Activated T-cell treated with anti-CD3 and anti-CD28 coated beads, Interleukin-2, amount 50 U/mL, for 48 hours (primary cell): ENCODE data around the gene STK33.
"Not testable (repeated sequence)": the region's sequence is repeated elsewhere in the genome, so short reads cannot be mapped to it uniquely, and the experiment has no call there.

ENCODE experiments used
- DNase-seq, 2 experiments: peaks; one replicate each; pipeline ENCODE4 v3.0.0-alpha.2; 2020

STK33 gene

GRCh38 chr11:8533332-8533731 is 60.7 kb downstream of the STK33 start:
- no peak for DNase-seq

GRCh38 chr11:8532475-8532874 is 61.6 kb downstream of the STK33 start:
- no peak for DNase-seq

DNA sequence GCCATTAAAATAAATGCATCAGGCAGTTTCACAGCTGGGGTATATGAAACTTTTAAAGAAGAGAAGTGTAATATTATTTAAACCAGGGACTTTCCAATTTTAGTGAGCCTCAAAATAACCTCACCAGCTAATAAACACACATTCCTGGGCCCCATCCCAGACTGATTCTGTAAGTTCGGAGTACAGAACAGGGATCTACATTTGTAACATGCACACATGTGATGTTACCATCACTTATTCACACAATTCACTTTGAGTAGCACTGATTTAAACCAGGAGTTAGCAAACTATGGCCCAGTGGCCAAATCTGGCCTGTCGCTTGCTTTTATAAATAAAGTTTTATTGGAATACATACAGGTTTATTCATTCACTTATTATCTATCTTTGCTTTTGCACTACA is 62.0 kb downstream of the STK33 start:
- no peak for DNase-seq

DNA sequence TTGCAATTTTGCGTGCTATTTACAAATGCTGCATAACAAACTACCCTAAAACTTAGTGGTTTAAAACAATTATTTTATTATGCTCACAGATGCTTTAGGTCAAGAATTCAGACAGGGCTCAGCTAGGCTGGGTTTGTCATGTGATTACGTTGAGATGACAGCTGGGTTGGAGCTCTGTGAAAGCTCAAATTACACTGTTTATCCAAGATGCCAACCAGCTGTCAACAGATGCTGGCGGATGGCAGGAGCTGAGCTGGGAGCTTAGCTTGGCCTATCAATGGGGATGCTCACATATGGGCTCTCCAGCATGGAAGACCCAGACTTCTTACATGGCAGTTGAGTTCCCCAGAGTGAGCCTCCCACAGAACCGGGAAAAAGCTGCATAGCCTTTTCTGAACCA is 62.7 kb downstream of the STK33 start:
- DNase-seq = no peak

DNA sequence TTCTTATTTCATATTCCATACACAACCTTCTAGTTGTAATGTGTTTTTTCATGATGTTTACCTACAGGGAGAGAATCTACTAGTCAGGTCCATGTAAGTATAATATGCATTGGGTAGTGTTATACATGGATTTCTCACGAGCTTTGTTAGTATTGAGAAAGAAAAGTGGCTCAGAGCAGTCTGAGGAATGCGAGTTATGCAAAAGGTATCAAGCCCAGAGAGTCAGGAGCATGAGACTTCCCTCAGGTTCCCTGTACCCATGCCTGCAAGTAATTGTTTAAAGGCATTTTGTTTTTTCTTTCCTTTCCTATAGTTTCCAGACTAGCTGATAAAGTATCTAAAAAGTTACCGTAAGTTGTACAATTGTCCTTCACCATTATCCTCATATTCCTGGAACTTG is 66.1 kb downstream of the STK33 start:
- DNase-seq = no peak

GRCh38 chr11:8523396-8523795 is 70.6 kb downstream of the STK33 start:
- no peak for DNase-seq

- DNase-seq = no peak
Observed at GRCh38 chr11:8512547-8512946, 81.5 kb downstream of the STK33 start.

- no peak for DNase-seq
Observed at GRCh38 chr11:8503910-8504364, 90.1 kb downstream of the STK33 start.

DNA sequence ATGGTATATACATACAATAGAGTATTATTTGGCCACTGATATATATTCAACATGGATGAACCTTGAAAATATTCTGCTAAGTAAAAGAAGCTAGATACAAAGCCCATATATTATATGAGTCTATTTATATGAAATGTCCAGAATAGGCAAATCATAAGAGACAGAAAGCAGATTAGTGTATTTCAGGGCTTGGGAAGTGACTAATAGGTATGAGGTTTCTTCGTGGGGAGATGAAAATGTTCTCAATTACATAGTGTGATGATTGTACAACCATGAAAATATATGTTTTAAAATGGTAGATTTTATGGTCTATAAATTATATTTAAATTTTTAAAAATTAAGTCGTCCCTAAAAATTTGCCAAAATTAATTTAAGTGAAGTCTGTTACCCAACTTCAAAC is 92.2 kb downstream of the STK33 start:
- no peak for DNase-seq

- no peak for DNase-seq
Observed at GRCh38 chr11:8488395-8488794, 105.6 kb downstream of the STK33 start.

DNA sequence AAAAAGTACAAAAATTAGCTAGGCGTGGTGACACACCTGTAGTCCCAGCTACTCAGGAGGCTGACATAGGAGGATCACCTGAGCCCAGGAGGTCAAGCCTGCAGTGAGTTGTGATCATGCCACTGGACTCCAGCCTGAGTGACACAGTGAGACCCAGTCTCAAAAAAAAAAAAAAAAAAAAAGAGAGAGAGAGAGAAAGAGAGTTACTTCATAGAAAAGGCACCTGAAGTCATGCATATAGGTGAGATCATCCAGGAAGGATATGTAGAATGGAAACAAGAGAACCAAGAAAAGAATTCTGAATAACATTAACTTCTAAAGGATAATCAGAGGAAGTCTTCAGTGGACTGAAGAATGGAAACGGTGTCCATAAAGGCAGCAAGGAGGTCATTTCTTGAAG is 106.8 kb downstream of the STK33 start:
- DNase-seq = no peak

DNA sequence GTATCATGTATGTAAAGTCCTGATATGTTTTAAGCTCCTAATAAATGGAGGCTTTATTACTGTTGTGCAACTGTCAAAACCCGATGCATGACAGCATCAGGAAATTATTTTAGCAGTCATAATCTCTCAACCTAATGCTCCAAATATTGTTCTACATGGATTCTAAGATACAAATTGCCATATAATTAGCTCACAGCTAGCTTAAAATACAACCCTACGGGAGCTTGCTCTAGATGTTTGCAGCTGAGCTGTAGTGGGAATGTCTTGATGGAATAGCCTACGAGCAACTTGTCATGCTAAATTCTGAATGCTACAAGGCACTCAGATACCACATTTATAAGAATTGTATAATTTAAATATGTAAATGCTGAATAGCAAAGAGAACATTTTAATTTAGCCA is 109.8 kb downstream of the STK33 start:
- no peak for DNase-seq

DNA sequence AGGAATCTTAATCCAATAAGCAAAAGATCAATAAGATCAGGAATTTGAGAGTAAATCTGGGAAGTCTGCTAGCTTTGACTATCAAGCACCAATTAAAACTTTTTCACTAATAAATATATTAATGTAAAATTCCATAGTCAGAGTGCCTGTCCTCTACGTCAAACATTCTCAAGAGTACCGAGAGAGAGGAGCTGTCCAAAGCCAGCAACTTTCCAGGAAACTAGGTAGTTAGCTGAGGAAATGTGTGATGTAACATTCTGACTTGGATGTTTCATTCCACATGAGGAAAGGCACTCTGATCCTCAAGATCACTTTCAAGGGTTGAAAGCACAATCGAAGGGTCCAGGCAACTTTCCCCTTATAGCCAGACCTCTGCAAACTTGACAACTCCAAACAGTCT is 113.2 kb downstream of the STK33 start:
- DNase-seq = no peak

DNA sequence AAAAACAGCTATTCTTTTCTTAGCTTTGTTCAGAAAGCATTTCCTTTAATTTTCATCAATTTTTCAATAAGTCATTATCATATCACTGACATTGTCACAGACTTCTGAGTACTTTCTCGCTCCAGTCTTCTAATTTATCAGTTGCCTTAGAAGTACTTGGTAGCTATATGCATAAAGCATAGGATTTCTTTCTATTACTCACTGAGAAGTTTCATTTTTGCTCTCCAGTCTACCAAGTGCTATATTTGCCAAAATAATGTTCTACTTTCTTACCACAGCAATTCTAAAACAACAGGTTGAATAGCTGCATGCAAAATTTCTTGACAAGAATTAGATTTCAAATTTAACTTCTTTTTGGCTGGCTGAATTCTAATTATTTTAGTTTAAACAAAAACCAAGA is 116.3 kb downstream of the STK33 start:
- no peak for DNase-seq

DNA sequence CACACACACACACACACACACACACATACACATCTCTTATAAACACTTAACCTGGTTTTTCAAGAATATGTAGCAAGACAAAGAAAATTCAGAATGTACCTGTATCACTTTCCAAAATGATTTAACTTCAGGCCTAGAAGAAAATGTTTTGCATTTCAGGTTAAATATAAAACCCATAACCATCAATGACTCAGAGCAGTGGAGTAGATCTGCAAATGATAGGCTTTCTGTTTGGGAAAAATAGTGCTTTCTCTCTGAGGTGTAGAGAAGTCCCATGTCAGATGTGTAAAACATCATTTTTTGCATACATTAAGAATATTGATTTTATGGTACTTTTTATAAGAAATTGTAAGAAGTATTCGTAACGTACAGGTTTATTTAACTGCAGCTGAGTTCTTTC is 116.9 kb downstream of the STK33 start:
- DNase-seq = no peak

DNA sequence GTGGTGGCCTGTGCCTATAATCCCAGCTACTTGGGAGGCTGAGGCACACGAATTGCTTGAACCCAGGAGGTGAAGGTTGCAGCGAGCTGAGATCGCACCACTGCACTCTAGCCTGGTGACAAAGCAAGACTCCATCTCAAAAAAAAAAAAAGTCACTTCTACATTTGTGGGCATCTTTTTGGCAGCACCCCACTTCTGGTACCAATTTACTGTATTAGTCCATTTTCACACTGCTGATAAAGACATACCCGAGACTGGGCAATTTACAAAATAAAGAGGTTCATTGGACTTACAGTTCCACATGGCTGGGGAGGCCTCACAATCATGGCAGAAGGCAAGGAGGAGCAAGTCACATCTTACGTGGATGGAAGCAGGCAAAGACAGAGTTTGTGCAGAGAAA is 126.2 kb downstream of the STK33 start:
- not testable (repeated sequence) for DNase-seq

GRCh38 chr11:8467356-8467755 is 126.7 kb downstream of the STK33 start:
- not testable (repeated sequence) for DNase-seq

GRCh38 chr11:8466884-8467283 is 127.1 kb downstream of the STK33 start:
- DNase-seq = not testable (repeated sequence)

DNA sequence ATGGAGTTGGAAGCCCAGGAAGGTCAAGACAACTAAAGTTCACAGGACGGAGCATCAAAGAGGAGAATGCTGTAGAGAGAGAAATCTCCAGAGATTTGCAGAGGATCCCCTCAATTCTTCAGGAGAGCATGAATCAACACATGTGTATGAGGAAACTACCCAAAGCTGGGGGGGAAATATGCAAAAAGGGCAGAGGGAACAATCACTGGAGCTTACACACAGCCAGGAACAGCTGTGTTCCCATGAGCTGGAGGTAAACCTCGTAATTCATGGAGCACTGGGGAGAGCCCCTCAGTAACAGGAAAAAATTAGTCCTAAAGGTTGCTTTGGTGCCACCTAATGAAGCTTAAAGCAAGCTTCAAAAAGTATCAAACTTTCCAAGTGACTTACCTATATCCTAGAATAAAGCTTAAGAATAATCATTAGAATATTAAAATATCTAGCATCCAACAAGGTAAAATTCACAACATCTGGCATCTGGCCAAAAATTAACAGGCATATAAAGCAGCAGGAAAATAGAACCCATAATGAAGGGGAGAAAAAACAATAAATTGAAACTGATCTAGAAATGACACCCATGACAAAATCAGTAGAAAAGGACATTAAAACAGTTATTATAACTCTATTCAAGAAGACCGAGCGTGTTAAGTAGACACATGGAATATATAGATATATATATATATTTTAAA is 134.2 kb downstream of the STK33 start:
- DNase-seq = no peak

DNA sequence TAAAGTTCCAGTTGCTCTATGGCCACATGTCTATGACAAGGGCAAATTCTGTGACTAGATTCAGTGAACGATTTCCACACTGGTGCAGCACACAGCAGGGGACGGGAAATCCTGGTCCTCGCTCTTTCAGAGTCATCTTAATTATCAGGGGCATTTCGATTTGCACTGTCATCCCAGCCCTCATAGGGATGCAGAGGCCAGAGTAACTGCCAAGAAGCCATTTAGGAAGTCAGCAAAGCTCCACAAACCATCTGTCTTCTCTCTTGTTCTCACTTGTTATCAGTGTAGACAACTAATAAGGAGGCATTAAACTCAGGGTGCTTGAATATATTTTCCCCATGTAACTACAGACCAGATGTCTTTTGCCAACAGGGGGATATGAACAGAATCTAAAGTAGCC is 151.7 kb downstream of the STK33 start:
- no peak for DNase-seq

GRCh38 chr11:8440649-8441048 is 153.4 kb downstream of the STK33 start:
- no peak for DNase-seq

DNA sequence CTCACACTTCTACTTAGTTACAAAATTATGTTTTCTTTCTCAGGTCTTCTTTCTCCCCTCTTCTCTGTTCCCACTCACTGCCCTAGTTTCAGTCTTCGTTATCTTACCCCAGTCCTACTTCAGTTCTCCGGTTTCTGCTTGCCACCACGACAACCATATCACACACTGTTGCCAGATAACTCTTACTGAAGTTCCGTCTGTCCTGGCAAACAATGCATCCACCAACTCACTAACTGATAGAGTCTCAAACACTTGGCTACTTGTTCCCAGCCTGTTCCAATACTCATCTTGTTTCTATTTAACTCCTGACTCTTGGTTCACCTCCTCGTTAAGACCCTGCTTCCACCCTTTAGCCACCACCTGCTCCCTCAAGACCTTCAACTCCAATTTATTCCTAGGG is 164.5 kb downstream of the STK33 start:
- DNase-seq = no peak

DNA sequence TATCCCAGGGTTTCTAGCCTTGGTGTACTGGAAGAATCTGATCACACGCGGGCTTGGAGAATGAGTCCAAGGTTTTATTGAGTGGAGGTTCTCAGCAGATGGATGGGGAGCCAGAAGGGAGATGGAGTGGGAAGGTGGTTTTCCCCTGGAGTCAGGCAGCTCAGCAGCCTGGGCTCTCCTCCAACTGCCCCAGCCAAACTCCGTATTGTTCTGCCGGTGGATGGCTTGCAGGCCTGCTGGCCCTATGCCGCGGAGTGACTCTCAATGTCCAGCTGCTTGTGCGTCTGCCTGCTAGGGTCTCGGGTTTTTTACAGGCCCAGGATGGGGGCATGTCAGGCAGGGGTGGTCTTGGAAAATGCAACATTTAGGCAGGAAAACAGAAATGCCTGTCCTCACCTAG is 168.0 kb downstream of the STK33 start:
- no peak for DNase-seq

GRCh38 chr11:8415195-8415594 is 178.8 kb downstream of the STK33 start:
- DNase-seq = no peak

GRCh38 chr11:8408151-8408941 is 185.7 kb downstream of the STK33 start:
- DNase-seq = no peak
